GM12864 (cell line): ENCODE measurements around the gene HOXB8.

Experiments used
- DNase-seq: peaks from one replicate; pipeline ENCODE4 v3.0.0-alpha.2; 2011; ENCODE audit warnings: low read depth
- H3K4me3 ChIP-seq: 2 replicates; pipeline ENCODE4 v1.5.1; 2011; ENCODE audit warnings: mild to moderate bottlenecking, low read depth, low read length, control low read depth
- CTCF ChIP-seq: IDR thresholded peaks from 2 replicates; pipeline ENCODE4 v1.5.1; 2011; ENCODE audit warnings: low read depth, mild to moderate bottlenecking, moderate library complexity, low read length, control low read depth, inconsistent platforms; ENCODE audit errors: missing control alignments

The HOXB8 gene

GRCh38 chr17:48565925-48566710, 49.0 kb downstream of the HOXB8 start:
- no peak overlapping the region for H3K4me3 ChIP-seq
- TF ChIP-seq CTCF, result no peak

GRCh38 chr17:48565022-48565554, 50.0 kb downstream of the HOXB8 start:
- H3K4me3 ChIP-seq, result no peak overlapping the region

More at GRCh38 chr17:48565925-48566710, 49.0 kb downstream of the HOXB8 start:
- no peak for DNase-seq

GRCh38 chr17:48564188-48565021, 50.7 kb downstream of the HOXB8 start:
- TF ChIP-seq CTCF, result no peak
- H3K4me3 ChIP-seq, result no peak overlapping the region
- DNase-seq, result no peak

More at GRCh38 chr17:48565022-48565554, 50.0 kb downstream of the HOXB8 start:
- no peak for DNase-seq
- TF ChIP-seq CTCF, result no peak

- no peak for DNase-seq
- H3K4me3 ChIP-seq, result no peak overlapping the region
- no peak for TF ChIP-seq CTCF
Measured at GRCh38 chr17:48563867-48564187, 51.3 kb downstream of the HOXB8 start.

GRCh38 chr17:48563385-48563838, 51.7 kb downstream of the HOXB8 start:
- DNase-seq, result no peak
- no peak for TF ChIP-seq CTCF
- H3K4me3 ChIP-seq, result no peak overlapping the region

- no peak for DNase-seq
- H3K4me3 ChIP-seq, result no peak overlapping the region
- TF ChIP-seq CTCF, result no peak
Measured at GRCh38 chr17:48562934-48563333, 52.2 kb downstream of the HOXB8 start.
